Uterus (tissue), 4 donors: ENCODE measurements around the gene VWA8. TPM values are rescaled to one million over a fixed set of nuclear protein-coding genes. Genes with fewer than 3 reads are reported as not detected.
A peak's percentile ranks its signal among the peaks of the same experiment; 100 is the strongest.
"Not testable (repeated sequence)": the region's sequence is repeated elsewhere in the genome, so short reads cannot be mapped to it uniquely, and the experiment has no call there.

Experiments used
- DNase-seq, 2 donors: peaks; one replicate each; pipeline ENCODE4 v3.0.0-alpha.2; 2019 to 2020
- H3K27ac ChIP-seq, 2 donors: fragments of 200-600 bp; sonication (generic); 1 replicate in 1 of 2; 2 replicates in 1 of 2; pipeline ENCODE4 v1.5.1; 2016 to 2018
- H3K27me3 ChIP-seq, 2 donors: fragments of 200-600 bp; sonication (generic); one replicate each; pipeline ENCODE4 v1.5.1; 2018 to 2019; ENCODE audit warnings: control low read depth in 1 of 2
- H3K36me3 ChIP-seq, 2 donors: fragments of 200-600 bp; sonication (generic); one replicate each; pipeline ENCODE4 v1.5.1; 2019; ENCODE audit warnings: control low read depth in 1 of 2
- H3K4me1 ChIP-seq, 2 donors: fragments of 200-600 bp; sonication (generic); one replicate each; pipeline ENCODE4 v1.5.1; 2018 to 2019; ENCODE audit warnings: control low read depth in 1 of 2
- H3K4me3 ChIP-seq, 2 donors: fragments of 200-600 bp; sonication (generic); 1 replicate in 1 of 2; 2 replicates in 1 of 2; pipeline ENCODE4 v1.5.1; 2018 to 2019; ENCODE audit warnings: mild to moderate bottlenecking in 1 of 2
- H3K9me3 ChIP-seq, 2 donors: fragments of 200-600 bp; sonication (generic); one replicate each; pipeline ENCODE4 v1.5.1; 2019; ENCODE audit warnings: control low read depth in 1 of 2
- POLR2A ChIP-seq, 2 donors: fragments of 450-650 bp; IDR thresholded peaks; one replicate each; pipeline ENCODE4 v1.6.1; 2016; ENCODE audit warnings: antibody characterized with exemption in 2 of 2, mild to moderate bottlenecking in 1 of 2, moderate library complexity in 1 of 2
- intact Hi-C: fragments of 100-400 bp; cut with DNase I; formaldehyde crosslinking; loops from one replicate; pipeline ENCODE4 v1.15.1; 2023; ENCODE audit warnings: low total_unique reads
- total RNA-seq, 4 donors: library from RNA; depleted of rRNA in 3 of 4; stranded (reverse); fragments of >200 nt in 3 of 4; gene quantifications; one replicate each; pipeline versions ENCODE4 v1.1.0 to v1.2.4, GENCODE V29; 2014 to 2023
- TF ChIP-seq, protein P1 (sequence below), 4 experiments: fragments of 200-600 bp in 2 of 4; fragments of 450-650 bp in 2 of 4; sonication (generic) in 2 of 4; IDR thresholded peaks; one replicate each; pipeline ENCODE4 v1.5.1; 2016 to 2019; ENCODE audit warnings: antibody characterized with exemption in 4 of 4, mild to moderate bottlenecking in 2 of 4, moderate library complexity in 1 of 4
- donor health status: DM: yes; HTN: yes; CAD: no.

Gene VWA8
- total RNA-seq, 4 donors from 2014 or later = 25.6 to 59.7 (median 37.5) TPM

DNA sequence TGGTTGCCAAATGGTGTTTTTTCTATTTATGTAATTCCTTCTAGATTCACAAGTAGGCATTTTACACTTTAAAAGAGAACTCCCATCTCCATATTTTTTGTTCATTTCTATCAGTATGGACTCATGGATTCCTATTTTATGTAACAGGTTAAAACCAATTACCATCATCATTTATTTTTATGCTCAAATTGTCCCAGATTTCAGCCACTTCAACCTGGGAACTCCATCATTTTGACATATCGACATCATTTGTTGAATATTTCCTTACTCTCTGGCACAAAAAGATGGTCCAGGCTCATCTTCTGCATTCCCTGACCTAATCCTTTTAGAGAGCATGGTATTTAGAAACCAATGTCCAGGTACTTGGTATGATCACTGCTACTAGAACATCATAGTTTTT, 79.9 kb downstream of the VWA8 start:
- Histone ChIP-seq H3K4me1 (no peaks in the 10 kb centered on the region), H3K4me3 (no peak overlapping the region), H3K27ac (no peak overlapping the region), H3K27me3 (no peaks in the 10 kb centered on the region), H3K36me3 (no peaks in the 10 kb centered on the region), H3K9me3 (no peaks in the 10 kb centered on the region)
- TF ChIP-seq, protein P1, sequence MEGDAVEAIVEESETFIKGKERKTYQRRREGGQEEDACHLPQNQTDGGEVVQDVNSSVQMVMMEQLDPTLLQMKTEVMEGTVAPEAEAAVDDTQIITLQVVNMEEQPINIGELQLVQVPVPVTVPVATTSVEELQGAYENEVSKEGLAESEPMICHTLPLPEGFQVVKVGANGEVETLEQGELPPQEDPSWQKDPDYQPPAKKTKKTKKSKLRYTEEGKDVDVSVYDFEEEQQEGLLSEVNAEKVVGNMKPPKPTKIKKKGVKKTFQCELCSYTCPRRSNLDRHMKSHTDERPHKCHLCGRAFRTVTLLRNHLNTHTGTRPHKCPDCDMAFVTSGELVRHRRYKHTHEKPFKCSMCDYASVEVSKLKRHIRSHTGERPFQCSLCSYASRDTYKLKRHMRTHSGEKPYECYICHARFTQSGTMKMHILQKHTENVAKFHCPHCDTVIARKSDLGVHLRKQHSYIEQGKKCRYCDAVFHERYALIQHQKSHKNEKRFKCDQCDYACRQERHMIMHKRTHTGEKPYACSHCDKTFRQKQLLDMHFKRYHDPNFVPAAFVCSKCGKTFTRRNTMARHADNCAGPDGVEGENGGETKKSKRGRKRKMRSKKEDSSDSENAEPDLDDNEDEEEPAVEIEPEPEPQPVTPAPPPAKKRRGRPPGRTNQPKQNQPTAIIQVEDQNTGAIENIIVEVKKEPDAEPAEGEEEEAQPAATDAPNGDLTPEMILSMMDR (IDR thresholded peaks at IDR 0.05) = no peak
- no peak for TF ChIP-seq POLR2A (IDR thresholded peaks at IDR 0.05)
- intact Hi-C loops = no loop called here
- no peak for DNase-seq

DNA sequence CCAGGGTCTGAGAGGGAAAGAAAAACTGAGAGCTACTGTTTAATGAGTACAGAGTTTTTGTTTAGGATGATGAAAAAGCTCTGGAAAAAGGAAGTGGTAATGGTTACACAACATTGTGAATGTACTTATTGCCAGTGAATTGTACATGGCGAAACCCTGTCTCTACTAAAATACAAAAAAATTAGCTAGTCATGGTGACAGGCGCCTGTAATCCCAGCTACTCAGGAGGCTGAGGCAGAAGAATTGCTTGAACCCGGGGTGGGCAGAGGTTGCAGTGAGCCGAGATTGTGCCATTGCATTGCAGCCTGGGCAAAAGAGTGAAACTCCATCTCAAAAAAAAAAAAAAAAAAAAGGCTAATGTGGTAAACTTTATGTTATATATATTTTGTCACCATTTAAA, 96.3 kb downstream of the VWA8 start:
- no peak for TF ChIP-seq POLR2A (IDR thresholded peaks at IDR 0.05)
- TF ChIP-seq, protein P1 (IDR thresholded peaks at IDR 0.05) = no peak
- intact Hi-C loops = no loop called here
- Histone ChIP-seq H3K27ac (no peak overlapping the region), H3K36me3 (no peaks in the 10 kb centered on the region), H3K9me3 (no peaks in the 10 kb centered on the region), H3K27me3 (no peaks in the 10 kb centered on the region), H3K4me3 (no peak overlapping the region), H3K4me1 (no peaks in the 10 kb centered on the region)
- no peak for DNase-seq

DNA sequence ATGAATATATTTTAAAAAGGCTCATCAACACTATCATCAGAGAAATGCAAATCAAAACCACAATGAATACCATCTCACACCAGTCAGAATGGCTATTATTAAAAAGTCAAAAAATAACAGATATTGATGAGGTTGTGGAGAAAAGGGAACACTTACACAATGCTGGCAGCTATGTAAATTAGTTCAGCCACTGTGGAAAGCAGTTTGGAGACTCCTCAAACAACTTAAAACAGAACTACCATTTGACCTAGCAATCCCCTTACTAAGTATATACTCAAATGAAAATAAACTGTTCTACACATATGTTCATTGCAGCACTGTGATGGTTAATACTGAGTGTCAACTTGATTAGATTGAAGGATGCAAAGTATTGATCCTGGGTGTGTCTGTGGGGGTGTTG, 98.2 kb downstream of the VWA8 start:
- H3K4me3 ChIP-seq, H3K9me3 ChIP-seq, intact Hi-C loops, H3K27me3 ChIP-seq, H3K36me3 ChIP-seq, H3K4me1 ChIP-seq, DNase-seq, H3K27ac ChIP-seq: not testable (repeated sequence)

DNA sequence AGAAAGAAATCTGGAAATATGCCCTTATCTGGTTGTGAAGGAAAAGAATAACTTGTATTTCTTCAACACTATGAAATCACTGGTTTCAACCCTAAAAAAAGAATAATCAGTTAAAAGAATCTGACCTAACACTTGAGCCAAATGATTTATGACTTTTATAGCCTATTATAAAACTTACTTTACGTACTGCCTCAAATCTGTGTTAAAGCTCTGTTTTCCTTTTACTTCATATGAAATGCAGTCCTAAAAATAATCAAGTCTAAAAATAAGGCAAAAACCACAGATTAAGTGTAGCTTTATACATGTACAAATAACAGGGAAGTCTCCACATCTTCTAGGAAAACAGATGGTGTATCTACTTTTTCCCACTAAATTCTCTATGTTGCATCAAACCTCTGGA, 101.3 kb downstream of the VWA8 start:
- DNase-seq = no peak
- no peaks in the 10 kb centered on the region for H3K9me3 ChIP-seq
- no peaks in the 10 kb centered on the region for H3K36me3 ChIP-seq
- TF ChIP-seq POLR2A (IDR thresholded peaks at IDR 0.05) = no peak
- TF ChIP-seq, protein P1 (IDR thresholded peaks at IDR 0.05) = no peak
- no peaks in the 10 kb centered on the region for H3K27me3 ChIP-seq
- H3K4me3 ChIP-seq = no peak overlapping the region
- intact Hi-C loops = no loop called here
- H3K4me1 ChIP-seq = peaks cover 0 to 4% of the 10 kb centered on the region in 2 donors
- peak overlapping the region; percentile 37 to 56 for H3K27ac ChIP-seq

DNA sequence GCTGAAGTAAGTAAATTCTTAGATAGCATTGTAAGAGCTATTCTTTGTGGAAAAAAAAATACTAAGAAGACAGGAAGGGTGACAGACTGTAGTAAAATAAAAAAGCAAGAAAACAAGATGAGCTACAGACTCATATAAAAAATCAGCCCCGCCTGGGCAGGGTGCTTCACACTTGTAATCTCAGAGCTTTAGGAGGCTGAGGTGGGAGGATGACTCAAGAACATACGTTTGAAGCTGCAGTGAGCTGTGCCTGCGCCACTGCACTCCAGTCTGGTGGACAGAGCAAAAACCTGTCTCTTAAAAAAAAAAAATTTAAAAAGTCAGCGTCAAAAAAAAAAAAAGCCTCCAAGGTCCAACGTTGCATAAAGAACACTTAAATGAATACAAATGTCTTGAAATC, 102.1 kb downstream of the VWA8 start:
- H3K4me1 ChIP-seq = peaks cover 0 to 4% of the 10 kb centered on the region in 2 donors
- H3K4me3 ChIP-seq = no peak overlapping the region
- no peaks in the 10 kb centered on the region for H3K36me3 ChIP-seq
- intact Hi-C loops = no loop called here
- H3K9me3 ChIP-seq = no peaks in the 10 kb centered on the region
- TF ChIP-seq, protein P1 (IDR thresholded peaks at IDR 0.05) = no peak
- no peak for TF ChIP-seq POLR2A (IDR thresholded peaks at IDR 0.05)
- H3K27me3 ChIP-seq = no peaks in the 10 kb centered on the region
- H3K27ac ChIP-seq = peak overlapping the region; percentile 37 to 56
- DNase-seq = peak in 1 of 2 donors; percentile 28

DNA sequence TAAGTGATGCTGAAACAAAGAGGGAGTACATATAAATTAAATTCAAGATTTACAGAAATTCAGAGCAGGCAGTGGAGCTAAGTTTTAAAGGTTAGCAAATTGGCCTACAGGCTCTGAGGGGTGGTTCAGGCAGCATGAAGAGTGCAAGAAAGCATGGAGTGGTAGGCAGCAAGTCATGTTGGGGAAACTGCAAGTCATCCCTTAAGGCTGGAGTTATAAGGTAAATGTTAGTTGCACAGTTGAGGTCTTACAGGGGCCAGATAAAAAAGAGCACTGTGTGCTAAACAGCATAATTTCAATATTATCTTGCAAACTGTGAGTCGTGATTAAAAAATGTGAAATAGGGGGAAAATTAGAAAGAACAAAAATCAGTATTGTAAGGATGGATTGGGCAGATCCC, 106.2 kb downstream of the VWA8 start:
- Histone ChIP-seq H3K4me3 (no peak overlapping the region), H3K27ac (no peak overlapping the region), H3K9me3 (no peaks in the 10 kb centered on the region), H3K4me1 (peaks cover 0 to 4% of the 10 kb centered on the region in 2 donors), H3K36me3 (no peaks in the 10 kb centered on the region), H3K27me3 (no peaks in the 10 kb centered on the region)
- no peak for DNase-seq
- intact Hi-C loops = no loop called here
- TF ChIP-seq, protein P1 (IDR thresholded peaks at IDR 0.05) = no peak
- TF ChIP-seq POLR2A (IDR thresholded peaks at IDR 0.05) = no peak
